ENCODE results near the gene TPTE2. TPM values are rescaled to one million over a fixed set of nuclear protein-coding genes. Genes with fewer than 3 reads are reported as not detected.
A peak's percentile ranks its signal among the peaks of the same experiment; 100 is the strongest.

The TPTE2 gene
- total and polyA plus RNA-seq, 9 of the 15 experiments (the other 6 are each of a cell fraction or from before 2014, with no cell fraction given): not detected

DNA sequence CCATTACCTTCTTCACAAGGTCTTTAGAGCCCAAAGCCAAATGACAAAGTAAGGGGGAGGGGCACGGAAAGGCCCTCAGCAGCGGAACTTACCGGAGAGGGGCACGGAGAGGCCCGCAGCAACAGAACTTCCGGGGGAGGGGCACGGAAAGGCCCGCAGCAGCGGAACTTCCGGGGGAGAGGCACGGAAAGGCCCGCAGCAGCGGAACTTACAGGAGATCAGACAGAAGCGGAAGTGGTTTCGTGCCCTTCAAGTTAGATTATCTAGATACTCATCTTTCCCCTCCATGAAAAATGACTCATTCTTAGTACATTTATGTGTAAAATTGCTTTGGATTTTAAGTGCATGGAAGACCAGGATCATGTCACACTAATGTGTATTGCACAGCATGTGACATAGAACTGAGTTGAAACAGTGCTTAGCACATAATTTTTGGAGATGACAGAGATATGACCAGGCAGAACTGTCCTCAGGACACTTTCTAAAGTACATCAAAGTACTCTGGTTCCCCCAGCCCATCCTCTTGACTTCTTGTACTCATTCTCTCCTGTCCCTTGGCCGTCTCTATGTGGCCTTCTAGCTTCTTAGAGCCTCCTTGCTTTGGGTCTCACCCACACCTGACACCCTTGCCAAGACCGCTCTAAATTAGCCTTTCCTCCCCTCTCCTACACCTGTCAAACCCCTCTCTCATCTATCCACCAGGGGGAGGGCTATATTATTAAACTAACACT lies 25.7 kb upstream of the TPTE2 start (continued):
- TF ChIP-seq, protein P1, sequence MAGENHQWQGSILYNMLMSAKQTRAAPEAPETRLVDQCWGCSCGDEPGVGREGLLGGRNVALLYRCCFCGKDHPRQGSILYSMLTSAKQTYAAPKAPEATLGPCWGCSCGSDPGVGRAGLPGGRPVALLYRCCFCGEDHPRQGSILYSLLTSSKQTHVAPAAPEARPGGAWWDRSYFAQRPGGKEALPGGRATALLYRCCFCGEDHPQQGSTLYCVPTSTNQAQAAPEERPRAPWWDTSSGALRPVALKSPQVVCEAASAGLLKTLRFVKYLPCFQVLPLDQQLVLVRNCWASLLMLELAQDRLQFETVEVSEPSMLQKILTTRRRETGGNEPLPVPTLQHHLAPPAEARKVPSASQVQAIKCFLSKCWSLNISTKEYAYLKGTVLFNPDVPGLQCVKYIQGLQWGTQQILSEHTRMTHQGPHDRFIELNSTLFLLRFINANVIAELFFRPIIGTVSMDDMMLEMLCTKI (IDR thresholded peaks at IDR 0.05; ENCODE audit: partially characterized antibody): no peak
- TF ChIP-seq EP300 (IDR thresholded peaks at IDR 0.05; ENCODE audit: low read length): no peak
- TF ChIP-seq MAFK (IDR thresholded peaks at IDR 0.05; ENCODE audit: low read length): no peak
- TF ChIP-seq ZZZ3 (IDR thresholded peaks at IDR 0.05): no peak
- no peak for TF ChIP-seq ZNF24 (IDR thresholded peaks at IDR 0.05)
- peak; percentile 65; the same call in 1 of the 2 replicates for TF ChIP-seq JUND (IDR thresholded peaks at IDR 0.05; ENCODE audit: borderline replicate concordance, low read depth, low read length)
- peak; percentile 69; the same call in 2 of the 3 replicates for TF ChIP-seq JUND (tag; IDR thresholded peaks at IDR 0.05; ENCODE audit: borderline replicate concordance, low read depth, low read length)
- no peak for TF ChIP-seq ZNF12 (CRISPR knock-in tag; IDR thresholded peaks at IDR 0.05)
- TF ChIP-seq, protein P2, sequence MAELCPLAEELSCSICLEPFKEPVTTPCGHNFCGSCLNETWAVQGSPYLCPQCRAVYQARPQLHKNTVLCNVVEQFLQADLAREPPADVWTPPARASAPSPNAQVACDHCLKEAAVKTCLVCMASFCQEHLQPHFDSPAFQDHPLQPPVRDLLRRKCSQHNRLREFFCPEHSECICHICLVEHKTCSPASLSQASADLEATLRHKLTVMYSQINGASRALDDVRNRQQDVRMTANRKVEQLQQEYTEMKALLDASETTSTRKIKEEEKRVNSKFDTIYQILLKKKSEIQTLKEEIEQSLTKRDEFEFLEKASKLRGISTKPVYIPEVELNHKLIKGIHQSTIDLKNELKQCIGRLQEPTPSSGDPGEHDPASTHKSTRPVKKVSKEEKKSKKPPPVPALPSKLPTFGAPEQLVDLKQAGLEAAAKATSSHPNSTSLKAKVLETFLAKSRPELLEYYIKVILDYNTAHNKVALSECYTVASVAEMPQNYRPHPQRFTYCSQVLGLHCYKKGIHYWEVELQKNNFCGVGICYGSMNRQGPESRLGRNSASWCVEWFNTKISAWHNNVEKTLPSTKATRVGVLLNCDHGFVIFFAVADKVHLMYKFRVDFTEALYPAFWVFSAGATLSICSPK (IDR thresholded peaks at IDR 0.05; ENCODE audit: borderline replicate concordance): no peak
- TF ChIP-seq, protein P3, sequence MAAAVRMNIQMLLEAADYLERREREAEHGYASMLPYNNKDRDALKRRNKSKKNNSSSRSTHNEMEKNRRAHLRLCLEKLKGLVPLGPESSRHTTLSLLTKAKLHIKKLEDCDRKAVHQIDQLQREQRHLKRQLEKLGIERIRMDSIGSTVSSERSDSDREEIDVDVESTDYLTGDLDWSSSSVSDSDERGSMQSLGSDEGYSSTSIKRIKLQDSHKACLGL (CRISPR knock-in tag; IDR thresholded peaks at IDR 0.05; ENCODE audit: borderline replicate concordance, poor library complexity, severe bottlenecking): no peak
- TF ChIP-seq, protein P4, sequence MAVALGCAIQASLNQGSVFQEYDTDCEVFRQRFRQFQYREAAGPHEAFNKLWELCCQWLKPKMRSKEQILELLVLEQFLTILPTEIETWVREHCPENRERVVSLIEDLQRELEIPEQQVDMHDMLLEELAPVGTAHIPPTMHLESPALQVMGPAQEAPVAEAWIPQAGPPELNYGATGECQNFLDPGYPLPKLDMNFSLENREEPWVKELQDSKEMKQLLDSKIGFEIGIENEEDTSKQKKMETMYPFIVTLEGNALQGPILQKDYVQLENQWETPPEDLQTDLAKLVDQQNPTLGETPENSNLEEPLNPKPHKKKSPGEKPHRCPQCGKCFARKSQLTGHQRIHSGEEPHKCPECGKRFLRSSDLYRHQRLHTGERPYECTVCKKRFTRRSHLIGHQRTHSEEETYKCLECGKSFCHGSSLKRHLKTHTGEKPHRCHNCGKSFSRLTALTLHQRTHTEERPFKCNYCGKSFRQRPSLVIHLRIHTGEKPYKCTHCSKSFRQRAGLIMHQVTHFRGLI (CRISPR knock-in tag; IDR thresholded peaks at IDR 0.05): no peak
- no peak for TF ChIP-seq NR2C1 (IDR thresholded peaks at IDR 0.05)
- 0 out of 2 replicates have a peak, but pooled peaks have one; percentile 43 for TF ChIP-seq NR2C1 (tag; IDR thresholded peaks at IDR 0.05)
- no peak for TF ChIP-seq STAT5A (IDR thresholded peaks at IDR 0.05; ENCODE audit: borderline replicate concordance, low read length)
- no peak for TF ChIP-seq MTA1 (IDR thresholded peaks at IDR 0.05; ENCODE audit: borderline replicate concordance)
- TF ChIP-seq ZNF444 (CRISPR knock-in tag; IDR thresholded peaks at IDR 0.05): peak; percentile 94
- no peak for TF ChIP-seq ZNF134 (CRISPR knock-in tag; conservative IDR thresholded peaks at IDR 0.05)
- no peak for TF ChIP-seq ZNF586 (CRISPR knock-in tag; conservative IDR thresholded peaks at IDR 0.05)
- TF ChIP-seq GABPB1 (CRISPR knock-in tag; IDR thresholded peaks at IDR 0.05): peak; percentile 63; the same call in 1 of the 2 replicates
- TF ChIP-seq ARID1B (IDR thresholded peaks at IDR 0.05): no peak
- no peak for TF ChIP-seq MAFG (tag; conservative IDR thresholded peaks at IDR 0.05)
- no peak for TF ChIP-seq ZNF212 (CRISPR knock-in tag; IDR thresholded peaks at IDR 0.05)
- no peak for TF ChIP-seq MECOM (CRISPR knock-in tag; IDR thresholded peaks at IDR 0.05)
- no peak for TF ChIP-seq CSDE1 (IDR thresholded peaks at IDR 0.05)

Measured in K562 (cell line).